H1 (cell line): ENCODE results near the gene DNAJC6. TPM values are rescaled to one million over a fixed set of nuclear protein-coding genes. Genes with fewer than 3 reads are reported as not detected.

Source experiments
- ASH2L ChIP-seq: fragments of 200-600, 300-600 bp; sonication (generic); IDR thresholded peaks from one replicate; pipeline ENCODE4 v1.7.1; 2017; ENCODE audit warnings: low read length
- CHD7 ChIP-seq: fragments of 300-600 bp; sonication (generic); IDR thresholded peaks from 2 replicates; pipeline ENCODE4 v1.7.1; 2012; ENCODE audit warnings: low read length, moderate library complexity, mild to moderate bottlenecking, inconsistent platforms; ENCODE audit not compliant: insufficient replicate concordance
- EP300 ChIP-seq, 2 experiments: IDR thresholded peaks; 1 replicate in 1 of 2; 2 replicates in 1 of 2; pipeline ENCODE4 v1.6.1; 2011 to 2012; ENCODE audit warnings: low read depth in 2 of 2, low read length in 2 of 2, mild to moderate bottlenecking in 2 of 2, borderline replicate concordance in 1 of 2, inconsistent platforms in 1 of 2, moderate library complexity in 1 of 2
- SIX5 ChIP-seq: IDR thresholded peaks from 2 replicates; pipeline ENCODE4 v1.6.1; 2011; ENCODE audit warnings: mild to moderate bottlenecking, low read depth, low read length
- SP4 ChIP-seq: IDR thresholded peaks from 2 replicates; pipeline ENCODE4 v1.6.1; 2012; ENCODE audit warnings: low read length, inconsistent platforms
- TAF7 ChIP-seq: optimal IDR thresholded peaks from 2 replicates; pipeline ENCODE3; 2011; ENCODE audit warnings: low read depth, mild to moderate bottlenecking, inconsistent platforms, low read length, moderate library complexity, borderline replicate concordance
- polyA plus RNA-seq, 7 experiments: library from polyadenylated mRNA; depleted of rRNA in 3 of 7; stranded (reverse) in 5 of 7; unstranded in 2 of 7; fragments of >200 nt in 5 of 7; fragments of 200-250 nt in 2 of 7; gene quantifications; 1 replicate in 5 of 7; 2 replicates in 1 of 7; 4 replicates in 1 of 7; pipeline versions ENCODE4 v1.2.1 to v1.2.3, GENCODE V29; 2011 to 2013; ENCODE audit warnings: missing spikeins in 2 of 7, mixed read lengths in 2 of 7
- total RNA-seq: library from RNA; stranded (reverse); fragmentation: NEBNext Ultra II Directional; extraction: Animal tissue kit (Norgen Biotek cat#: 25700); gene quantifications from 2 replicates; pipeline ENCODE4 v1.2.1, GENCODE V29; 2021

The DNAJC6 gene
- total and polyA plus RNA-seq, 2 of the 8 experiments (the other 6 are each of a cell fraction or from before 2014, with no cell fraction given) = 1.6 to 3.0 TPM

GRCh38 chr1:65297706-65298105 lies 11.6 kb upstream of the DNAJC6 start (continued):
- TF ChIP-seq CHD7 = no peak
- no peak for TF ChIP-seq SP4
- TF ChIP-seq SIX5 = no peak
- no peak for TF ChIP-seq EP300 (IDR thresholded peaks at IDR 0.05; ENCODE audit: borderline replicate concordance in 1 of 2, low read depth in 2 of 2, low read length in 2 of 2)
- no peak for TF ChIP-seq TAF7
- no peak for TF ChIP-seq ASH2L
